GM12891 (cell line): ENCODE results near the gene NF1.
"Not testable (repeated sequence)": the region's sequence is repeated elsewhere in the genome, so short reads cannot be mapped to it uniquely, and the experiment has no call there.

Source experiments
- DNase-seq: peaks from one replicate; pipeline ENCODE4 v3.0.0; 2011; ENCODE audit warnings: low spot score; ENCODE audit not compliant: insufficient read length
- FAIRE-seq: peaks from 2 replicates; lab custom pipeline; 2011; peaks lifted over from hg19 to GRCh38; lab: Jason Lieb, UNC
- PAX5 ChIP-seq: IDR thresholded peaks from 2 replicates; pipeline ENCODE4 v1.6.1; 2011; ENCODE audit warnings: low read length, moderate library complexity, mild to moderate bottlenecking; ENCODE audit not compliant: insufficient read depth, severe bottlenecking
- POLR2A ChIP-seq: IDR thresholded peaks from 2 replicates; pipeline ENCODE4 v1.6.1; 2011; ENCODE audit warnings: low read depth, low read length, control low read depth
- POLR2AphosphoS5 ChIP-seq: IDR thresholded peaks from 2 replicates; pipeline ENCODE4 v1.6.1; 2011; ENCODE audit warnings: low read depth, low read length, control low read depth
- POU2F2 ChIP-seq: IDR thresholded peaks from 2 replicates; pipeline ENCODE4 v1.6.1; 2011; ENCODE audit warnings: low read depth, mild to moderate bottlenecking, control low read depth, low read length, moderate library complexity
- SPI1 ChIP-seq: IDR thresholded peaks from 2 replicates; pipeline ENCODE4 v1.6.1; 2011; ENCODE audit warnings: low read depth, low read length, control low read depth
- TAF1 ChIP-seq: IDR thresholded peaks from 2 replicates; pipeline ENCODE4 v1.6.1; 2011; ENCODE audit warnings: low read depth, low read length, control low read depth

NF1 gene

GRCh38 chr17:31096106-31096436 is 1.3 kb downstream of the NF1 start:
- no peak for DNase-seq
- TF ChIP-seq TAF1: no peak
- no peak for TF ChIP-seq SPI1
- no peak for TF ChIP-seq POLR2A
- TF ChIP-seq PAX5: no peak
- no peak for TF ChIP-seq POLR2AphosphoS5
- no peak for TF ChIP-seq POU2F2
- FAIRE-seq: no peak

DNA sequence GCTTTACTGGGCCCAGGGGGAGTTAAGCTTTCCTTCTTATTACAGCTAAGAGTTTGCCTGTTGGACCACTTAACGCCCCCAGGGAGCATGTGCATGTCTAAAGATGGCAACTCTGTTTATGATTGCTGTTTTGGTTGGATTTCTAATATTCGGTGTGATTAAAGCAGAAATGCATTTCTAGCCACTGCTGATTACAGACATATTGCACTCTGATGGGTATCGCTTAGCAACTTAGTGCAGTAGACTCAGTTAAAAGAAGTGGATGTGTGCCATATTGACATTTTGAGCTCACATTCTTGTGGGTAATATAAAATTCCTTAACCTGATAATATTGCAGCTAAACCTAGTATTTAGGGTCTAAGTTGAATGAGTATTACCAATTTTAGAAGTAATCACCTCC is 4.2 kb downstream of the NF1 start:
- FAIRE-seq (no peak), DNase-seq (no peak)
- TF ChIP-seq PAX5 (no peak), SPI1 (no peak), POLR2AphosphoS5 (no peak), POLR2A (no peak), POU2F2 (no peak), TAF1 (no peak)

DNA sequence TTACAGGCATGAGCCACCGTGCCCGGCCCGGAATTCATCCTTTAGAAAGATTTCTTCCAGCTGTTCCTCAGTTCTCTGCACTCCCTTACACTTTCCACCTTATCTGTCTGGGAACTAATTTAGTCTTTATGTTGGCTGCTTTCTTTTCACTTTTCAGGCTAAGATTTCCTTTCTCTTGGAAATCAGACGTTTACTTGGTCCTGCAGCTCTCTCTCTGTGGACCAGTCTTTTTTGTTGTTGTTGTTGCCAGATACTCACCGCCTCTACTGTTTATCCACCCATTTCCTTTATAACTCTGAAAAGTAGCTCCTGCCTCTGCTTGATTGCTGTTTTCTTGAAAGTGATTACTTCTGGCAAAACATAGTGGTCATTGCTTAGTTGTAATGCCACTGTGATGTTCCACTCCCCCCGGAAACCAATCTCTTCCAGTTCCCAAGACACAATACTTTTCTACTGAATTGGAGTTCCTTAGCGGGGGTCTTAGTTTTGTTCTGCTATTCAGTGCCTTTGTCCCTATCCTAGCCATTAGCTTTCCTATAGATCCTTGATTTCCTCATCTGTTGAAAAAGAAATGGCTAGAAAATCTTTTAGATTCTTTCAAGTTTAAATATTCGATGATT is 6.2 kb downstream of the NF1 start:
- no peak for TF ChIP-seq POLR2A
- no peak for TF ChIP-seq POU2F2
- TF ChIP-seq PAX5: no peak
- TF ChIP-seq POLR2AphosphoS5: no peak
- no peak for TF ChIP-seq SPI1
- no peak for TF ChIP-seq TAF1
- DNase-seq (no peak), FAIRE-seq (no peak)

DNA sequence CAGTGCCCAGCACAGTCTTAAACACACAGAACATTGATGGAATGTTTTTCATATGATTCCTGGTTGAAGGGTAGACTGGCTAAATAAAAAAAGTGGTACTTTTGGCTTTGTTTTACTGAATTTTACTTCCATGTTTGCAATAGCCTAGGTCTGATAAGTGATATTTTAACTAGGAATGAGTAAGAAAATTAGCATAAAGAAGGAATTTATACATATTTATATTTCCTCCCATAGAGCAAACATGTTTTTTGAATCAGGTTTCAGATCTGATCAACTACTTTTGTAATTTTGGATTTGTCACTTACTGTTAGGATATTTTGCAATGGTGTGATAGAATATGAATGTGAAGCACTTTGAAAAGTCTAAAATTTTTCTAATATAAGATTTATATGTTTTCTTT is 7.2 kb downstream of the NF1 start:
- TF ChIP-seq POLR2AphosphoS5 (no peak), TAF1 (no peak), SPI1 (no peak), PAX5 (no peak), POLR2A (no peak), POU2F2 (no peak)
- no peak for FAIRE-seq
- no peak for DNase-seq

DNA sequence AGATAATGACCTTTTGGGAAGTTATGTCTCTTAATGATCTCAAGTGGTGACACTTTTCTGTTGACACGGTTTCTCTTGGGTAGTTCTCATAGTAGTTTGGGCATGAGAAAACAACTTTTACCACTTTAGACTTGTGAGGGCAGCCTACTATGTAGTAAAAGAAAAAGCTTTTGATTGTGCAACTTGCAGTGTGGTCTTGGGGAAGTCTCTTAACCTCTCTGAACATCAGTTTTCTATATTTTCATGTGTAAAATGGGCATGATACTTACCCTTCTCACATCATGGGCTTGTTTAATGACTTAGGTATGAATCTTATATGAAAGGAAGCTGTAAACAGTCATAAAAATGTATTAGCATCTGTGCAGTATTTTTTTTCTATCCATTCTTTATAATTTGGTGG is 11.2 kb downstream of the NF1 start:
- TF ChIP-seq SPI1 (no peak), POU2F2 (no peak), POLR2AphosphoS5 (no peak), TAF1 (no peak), POLR2A (no peak), PAX5 (no peak)
- DNase-seq (no peak), FAIRE-seq (no peak)

DNA sequence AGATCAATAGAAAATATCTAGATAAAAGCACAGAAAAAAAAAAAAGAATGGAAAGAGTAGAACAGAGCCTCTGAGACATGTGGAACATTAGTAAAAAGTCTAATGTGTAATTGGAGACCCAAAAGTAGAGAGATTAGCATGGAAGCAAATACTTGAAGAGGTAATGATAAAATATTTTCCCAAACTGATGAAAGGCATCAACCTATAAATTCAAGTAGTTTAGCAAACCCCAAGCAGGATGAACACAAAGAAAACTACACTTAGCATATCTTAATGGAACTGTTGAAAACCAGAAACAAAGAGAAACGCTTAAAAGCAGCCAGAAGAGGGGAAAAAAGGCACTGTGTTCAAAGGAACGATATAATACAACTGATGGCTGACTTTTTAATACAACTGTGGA is 16.4 kb downstream of the NF1 start:
- FAIRE-seq (no peak), DNase-seq (no peak)
- TF ChIP-seq SPI1 (no peak), TAF1 (no peak), POU2F2 (no peak), POLR2AphosphoS5 (no peak), POLR2A (no peak), PAX5 (no peak)

- FAIRE-seq (no peak), DNase-seq (no peak)
- TF ChIP-seq POLR2AphosphoS5: no peak
- TF ChIP-seq POU2F2: no peak
- TF ChIP-seq TAF1: no peak
- TF ChIP-seq SPI1: no peak
- no peak for TF ChIP-seq PAX5
- TF ChIP-seq POLR2A: no peak
These were observed 17.4 kb downstream of the NF1 start for GRCh38 chr17:31112001-31112661.

DNA sequence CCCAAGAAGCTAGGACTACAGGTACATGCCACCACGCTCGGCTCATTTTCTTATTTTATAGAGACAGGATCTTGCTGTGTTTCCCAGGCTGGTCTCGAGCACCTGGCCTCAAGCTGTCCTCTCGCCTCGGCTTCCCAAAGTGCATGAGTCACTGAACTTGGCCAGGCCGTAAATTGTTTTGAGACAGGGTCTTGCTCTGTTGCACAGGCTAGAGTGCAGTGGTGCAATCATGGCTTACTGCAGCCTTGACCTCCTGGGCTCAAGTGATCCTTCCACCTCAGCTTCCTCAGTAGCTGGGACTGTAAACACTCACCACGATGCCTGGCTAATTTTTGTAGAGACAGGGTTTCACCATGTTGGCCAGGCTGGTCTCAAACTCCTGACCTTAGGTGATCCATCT is 18.6 kb downstream of the NF1 start:
- DNase-seq: not testable (repeated sequence)
- peak; percentile 89 for FAIRE-seq

- no peak for DNase-seq
- no peak for FAIRE-seq
- no peak for TF ChIP-seq POU2F2
- no peak for TF ChIP-seq SPI1
- no peak for TF ChIP-seq POLR2AphosphoS5
- TF ChIP-seq POLR2A: no peak
- no peak for TF ChIP-seq TAF1
- TF ChIP-seq PAX5: no peak
These were observed 19.2 kb downstream of the NF1 start for GRCh38 chr17:31113939-31114338.

DNA sequence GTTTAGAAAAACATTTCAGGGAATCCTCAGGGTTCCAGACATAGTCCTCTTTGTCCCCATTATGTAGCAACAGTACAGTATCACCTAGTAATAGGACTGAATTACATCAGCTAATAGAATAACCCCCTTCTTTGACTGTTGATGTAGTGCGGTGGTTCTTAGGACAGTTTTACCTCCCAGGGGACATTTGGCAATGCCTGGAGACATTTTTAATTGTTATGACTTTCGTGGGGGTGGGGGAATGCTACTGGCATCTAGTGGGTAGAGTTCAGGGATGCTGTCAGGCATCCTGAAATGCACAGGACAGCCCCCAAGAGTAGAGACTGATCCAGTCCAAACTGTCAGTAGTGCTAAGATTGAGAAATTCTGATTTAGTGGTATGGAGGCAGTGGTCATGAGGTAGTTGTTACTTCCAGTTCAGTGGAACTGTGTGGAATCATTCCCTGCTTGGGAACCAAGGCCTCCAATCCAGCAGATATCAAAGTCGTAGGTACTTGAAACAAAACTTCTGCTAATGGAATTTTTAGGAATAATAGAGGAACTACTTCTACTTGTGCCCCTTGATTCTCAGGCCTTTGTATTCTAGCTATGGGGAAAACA is 20.3 kb downstream of the NF1 start:
- DNase-seq: no peak
- no peak for FAIRE-seq

More for the DNA sequence above, 20.3 kb downstream of the NF1 start:
- TF ChIP-seq POU2F2: no peak
- no peak for TF ChIP-seq POLR2A
- TF ChIP-seq POLR2AphosphoS5: no peak
- no peak for TF ChIP-seq SPI1
- no peak for TF ChIP-seq TAF1
- TF ChIP-seq PAX5: no peak
